HG02885 (cell line): ENCODE data around the gene SMIM24.
A peak's percentile ranks its signal among the peaks of the same experiment; 100 is the strongest.
"Not testable (repeated sequence)": the region's sequence is repeated elsewhere in the genome, so short reads cannot be mapped to it uniquely, and the experiment has no call there.

Source experiments
- ATAC-seq: cut with Tn5 transposase; IDR thresholded peaks from one replicate; pipeline ENCODE4 v1.9.1; 2021; ENCODE audit warnings: mild to moderate bottlenecking; ENCODE audit not compliant: unreplicated experiment, poor library complexity

Gene SMIM24

DNA sequence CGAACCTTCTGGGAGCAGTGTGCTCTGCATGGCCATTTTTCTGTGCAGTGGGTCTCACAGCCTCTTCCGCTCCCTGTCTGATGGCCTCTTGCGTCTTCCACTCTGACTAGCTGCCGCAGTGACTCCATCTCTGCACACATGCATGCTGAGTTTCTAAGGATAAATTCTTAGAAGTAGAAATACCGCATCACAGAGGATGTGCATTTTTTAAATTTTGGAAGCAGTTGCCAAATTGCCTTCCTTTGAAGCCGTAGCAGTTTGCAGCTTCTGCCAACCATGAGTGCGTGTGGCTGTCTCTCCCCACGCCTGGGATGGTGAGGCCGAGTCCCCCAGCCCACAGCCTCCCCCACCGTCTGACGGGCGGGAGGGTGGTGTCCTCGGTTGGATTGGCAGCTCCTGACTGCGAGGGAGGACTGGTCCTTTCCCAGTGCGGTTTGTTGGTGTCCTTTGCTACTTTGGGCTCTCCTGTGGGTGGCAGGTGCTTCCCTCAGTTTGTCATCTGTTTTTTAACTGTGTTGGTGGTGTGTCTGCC, 35.6 kb upstream of the SMIM24 start:
- ATAC-seq: no peak

DNA sequence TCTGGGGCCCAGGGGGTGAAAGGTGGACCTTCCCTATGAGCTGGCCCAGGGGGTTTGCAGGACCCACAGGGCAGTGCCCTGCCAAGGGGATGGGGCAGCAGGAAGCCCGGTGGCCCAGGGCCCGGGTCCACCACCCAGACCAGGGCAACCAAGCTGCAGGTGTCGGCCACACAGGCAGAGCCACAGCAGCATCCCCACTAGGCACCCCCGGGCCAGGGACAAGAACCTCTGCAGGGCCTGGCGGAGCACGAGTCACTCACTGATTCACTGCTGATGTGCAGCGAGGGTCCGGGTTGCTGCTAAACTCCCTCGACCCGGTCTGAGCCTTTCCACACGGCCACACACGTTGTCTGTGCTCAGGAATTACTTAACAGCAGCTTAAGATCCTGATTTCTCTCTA, 34.6 kb upstream of the SMIM24 start:
- no peak for ATAC-seq

DNA sequence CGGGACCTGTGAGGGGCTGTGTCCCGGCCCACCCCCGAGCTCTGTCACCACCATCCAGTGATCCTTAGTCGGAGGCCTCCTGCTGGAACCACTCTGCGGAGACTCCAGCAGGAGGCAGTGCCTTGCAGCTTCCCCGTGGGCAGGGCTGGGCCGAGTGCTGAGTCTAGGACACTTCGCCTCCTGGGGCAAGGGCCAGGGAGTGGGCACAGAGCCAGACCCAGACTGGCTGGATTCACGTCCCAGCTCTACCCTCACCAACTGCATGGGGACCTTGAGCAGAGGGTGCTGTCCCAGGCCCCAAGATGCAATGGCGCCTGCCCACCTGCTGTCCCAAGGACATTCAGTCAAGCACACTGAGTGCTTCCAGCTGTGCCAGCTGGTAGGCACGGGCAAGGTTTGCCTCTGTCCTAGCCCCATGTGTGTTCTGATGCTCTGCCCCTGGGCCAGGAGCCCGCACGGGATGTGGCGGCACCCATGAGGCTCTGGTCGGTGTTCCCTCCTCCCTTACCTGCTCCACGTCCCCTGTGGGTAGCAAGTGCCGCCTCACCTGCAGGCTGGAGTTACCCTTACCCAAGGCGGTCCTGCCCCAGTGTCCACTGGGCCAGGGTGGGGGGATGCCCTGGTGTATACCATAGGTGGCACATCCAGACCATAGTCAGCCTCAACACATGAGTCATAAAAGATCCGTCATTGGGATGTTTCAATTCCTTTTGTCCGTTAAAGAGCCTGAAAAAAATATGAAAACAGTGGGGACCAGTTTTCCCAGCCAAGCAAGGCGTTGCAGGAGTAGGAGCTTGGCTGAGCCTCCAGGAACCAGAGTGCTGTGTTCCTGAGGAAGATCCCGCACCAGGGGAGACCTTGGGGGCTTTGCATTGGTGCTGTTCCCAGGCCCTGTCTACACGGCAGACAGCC, 33.2 kb upstream of the SMIM24 start:
- ATAC-seq: no peak

DNA sequence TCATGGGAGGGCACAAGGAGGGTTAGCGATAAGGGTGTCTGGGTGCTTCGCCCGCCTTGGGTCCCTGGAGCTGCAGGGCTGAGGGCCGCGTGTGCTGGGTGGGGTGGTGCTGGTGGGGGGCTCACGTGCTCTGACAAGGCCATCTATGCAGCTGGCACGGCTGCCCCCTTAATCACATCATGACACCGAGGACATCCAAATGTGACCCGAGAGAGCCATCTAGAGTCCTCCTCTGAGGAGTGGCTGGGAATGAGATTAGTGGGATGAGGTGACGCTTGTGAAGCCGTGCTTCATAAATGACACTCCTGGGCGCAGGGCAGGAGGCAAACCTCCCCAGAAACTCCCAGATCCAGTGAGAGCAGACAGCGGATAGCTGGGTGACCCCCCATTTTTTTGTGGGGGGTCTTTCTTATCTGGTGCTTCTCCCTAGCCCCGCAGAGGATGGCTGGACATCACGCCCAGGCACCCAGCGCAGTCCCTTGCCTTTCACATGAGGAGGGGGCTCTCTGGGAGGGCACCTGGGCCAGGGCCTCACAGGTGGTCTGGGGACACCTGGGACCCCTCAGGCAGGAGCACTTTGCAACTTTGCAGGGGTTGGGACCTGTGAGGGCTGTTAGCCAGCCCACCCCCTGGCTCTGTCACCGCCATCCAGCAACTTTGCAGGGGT, 32.4 kb upstream of the SMIM24 start:
- ATAC-seq: no peak

DNA sequence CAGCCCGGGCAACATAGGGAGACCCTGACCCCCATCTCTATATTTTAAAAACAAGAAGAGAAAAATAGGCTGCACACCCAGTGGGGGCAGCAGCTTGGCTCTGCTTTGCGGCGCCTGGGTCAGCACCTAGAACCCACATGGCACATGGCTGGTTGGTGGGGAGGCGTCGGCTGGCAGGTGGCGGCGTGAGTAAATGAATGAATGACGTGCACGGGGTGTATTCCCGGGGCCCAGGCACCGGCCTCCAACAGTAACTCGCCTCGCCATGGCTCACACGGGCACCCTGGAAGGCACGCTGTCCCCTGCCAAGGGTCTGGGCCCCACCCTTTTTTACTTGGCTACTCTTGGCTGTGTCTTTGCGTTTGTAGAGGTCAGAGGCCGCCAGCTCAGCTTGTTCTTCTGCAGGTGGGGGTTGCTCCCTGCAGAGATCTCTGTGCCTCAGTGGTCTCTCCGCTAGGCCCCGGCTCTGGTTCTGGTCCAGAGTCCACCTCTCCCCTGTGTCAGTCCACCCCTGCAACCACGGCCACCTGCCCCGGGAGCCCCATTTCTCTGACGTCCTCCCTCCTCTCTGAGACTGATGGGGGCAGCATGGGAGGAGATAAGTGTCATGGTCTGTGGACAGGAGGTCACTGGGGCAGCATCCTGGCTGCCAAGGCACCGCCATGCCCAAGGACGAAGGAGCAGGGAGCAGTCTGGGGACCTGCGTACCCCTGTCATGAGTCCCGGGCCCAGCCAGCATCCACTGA, 31.4 kb upstream of the SMIM24 start:
- no peak for ATAC-seq

DNA sequence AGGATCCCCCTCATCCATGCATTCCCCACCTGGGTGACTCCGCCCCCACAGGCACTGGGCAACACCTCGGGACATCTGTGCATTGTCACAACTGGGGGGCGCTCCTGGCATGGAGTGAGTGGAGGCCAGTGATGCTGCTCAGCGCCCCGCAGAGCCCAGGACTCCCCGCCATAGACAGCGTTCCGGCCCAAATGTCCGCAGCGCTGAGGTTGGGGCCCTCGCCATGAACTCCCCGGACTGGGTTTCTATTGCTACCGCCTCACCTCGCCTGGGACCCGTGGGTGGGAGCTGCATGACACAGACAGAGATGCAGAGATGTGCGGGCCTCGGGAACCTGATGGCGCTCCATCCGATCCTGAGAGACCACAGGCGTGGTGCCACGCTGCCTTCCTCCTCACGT, 30.4 kb upstream of the SMIM24 start:
- no peak for ATAC-seq

DNA sequence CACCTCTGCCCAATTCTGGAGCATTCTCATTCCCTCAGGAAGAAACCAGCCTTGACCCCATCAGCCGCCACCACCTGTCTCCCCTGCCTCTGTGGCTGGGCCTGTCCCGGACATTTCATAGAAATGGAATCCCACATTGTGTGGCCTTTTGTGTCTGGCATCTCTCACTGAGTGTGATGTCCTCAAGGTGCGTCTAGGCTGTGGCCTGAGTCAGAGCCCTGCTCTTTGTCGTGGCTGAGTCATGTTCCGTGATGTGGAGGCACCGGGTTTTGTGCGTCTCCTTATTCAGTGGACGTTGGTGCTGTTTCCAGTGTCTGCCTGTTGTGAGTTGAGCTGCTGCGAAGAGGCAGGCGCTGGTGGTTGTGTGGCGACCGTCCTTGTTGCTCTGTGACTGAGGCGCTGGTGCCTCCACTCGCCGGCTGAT, 29.3 kb upstream of the SMIM24 start:
- ATAC-seq: no peak

DNA sequence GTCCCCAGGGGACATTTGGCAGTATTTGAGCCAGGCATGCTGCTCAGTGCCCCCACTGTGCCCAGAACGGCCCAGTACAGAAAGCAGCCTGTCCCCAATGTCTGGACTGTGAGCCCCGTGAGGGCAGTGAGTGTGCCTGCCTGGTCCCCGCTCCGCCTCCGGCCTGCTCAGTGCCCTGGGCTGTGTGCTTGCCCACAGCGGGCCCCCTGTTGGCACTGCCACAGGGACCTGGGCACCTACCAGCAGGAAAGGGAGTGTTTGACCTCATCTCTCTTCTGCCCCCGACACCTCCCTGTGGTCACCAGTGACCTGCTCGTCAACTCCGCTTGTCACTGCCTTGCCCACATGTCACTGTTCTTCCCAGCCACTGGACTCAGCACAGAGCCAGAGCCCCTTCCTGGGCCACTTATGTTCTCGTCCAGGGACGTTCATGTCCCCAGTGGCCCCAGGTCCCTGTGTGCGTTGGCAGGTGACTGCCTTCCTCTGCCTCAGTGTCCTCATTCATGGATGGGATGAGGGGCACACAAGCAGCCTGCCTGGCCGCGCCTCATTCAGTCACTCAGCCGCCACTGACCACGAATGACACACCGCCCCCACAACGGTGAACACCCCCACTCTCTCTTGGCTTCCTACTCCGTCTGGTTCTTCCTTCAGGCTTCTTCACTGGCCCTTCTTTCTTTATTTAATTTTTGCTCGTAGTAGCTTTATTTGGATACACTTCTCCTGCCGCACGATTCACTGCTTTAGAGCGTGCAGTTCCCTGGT, 28.6 kb upstream of the SMIM24 start:
- no peak for ATAC-seq

DNA sequence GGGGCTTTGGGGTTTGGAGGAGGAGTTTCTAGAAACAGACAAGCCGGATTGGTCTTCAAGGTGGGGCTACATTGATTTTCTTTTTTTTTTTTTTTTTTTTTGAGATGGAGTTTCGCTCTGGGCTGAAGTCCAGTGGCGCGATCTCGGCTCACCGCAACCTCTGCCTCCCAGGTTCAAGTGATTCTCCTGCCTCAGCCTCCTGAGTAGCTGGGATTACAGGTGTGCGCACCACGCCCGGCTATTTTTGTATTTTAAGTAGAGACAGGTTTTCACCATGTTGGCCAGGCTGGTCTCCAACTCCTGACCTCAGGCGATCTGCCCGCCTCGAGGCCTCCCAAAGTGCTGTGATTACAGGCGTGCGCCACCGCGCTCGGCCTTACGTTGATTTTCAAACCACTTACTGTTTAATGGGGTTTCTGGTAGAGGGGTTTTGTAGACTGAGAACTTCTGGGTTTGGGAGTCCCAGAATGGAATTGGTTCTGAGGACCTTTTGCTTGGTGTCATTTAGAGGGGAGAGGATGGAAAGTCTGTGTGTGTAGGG, 27.9 kb upstream of the SMIM24 start:
- not testable (repeated sequence) for ATAC-seq

DNA sequence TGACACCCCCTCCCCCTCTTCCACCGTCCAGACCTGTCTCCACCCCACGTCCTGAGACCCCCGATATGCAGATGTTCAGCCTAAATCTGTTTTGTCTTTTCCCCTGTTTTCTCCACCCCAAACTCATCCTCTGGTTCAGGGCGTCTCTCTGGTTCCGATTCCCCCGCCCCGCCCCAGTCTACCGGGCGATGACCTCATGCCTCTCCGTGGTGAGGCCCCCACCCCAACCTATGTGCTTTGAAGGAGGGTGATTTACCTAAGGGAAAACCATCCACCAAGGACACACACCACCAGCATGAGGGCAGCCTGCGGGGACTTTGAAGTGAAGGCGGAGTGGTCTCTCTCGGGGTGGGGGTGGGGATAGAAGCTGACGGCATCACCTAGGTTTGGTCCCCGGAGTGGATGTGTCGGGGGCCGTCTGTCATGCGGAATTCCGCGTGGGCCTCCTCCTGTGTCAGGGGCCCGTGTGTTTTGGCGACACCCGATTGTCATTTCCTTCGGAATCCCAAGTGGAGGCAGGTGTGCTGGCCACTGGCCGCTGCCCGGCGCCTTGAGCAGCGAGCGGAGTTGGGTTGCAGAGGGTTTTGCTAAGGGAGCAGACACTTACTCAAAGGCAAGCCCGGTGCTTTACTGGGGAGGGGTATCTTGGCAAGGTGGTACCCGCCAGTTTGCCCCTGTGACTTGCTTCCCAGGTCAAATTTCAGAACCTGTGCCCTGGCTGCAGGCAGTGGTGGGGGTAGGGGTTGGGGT, 27.2 kb upstream of the SMIM24 start:
- no peak for ATAC-seq

DNA sequence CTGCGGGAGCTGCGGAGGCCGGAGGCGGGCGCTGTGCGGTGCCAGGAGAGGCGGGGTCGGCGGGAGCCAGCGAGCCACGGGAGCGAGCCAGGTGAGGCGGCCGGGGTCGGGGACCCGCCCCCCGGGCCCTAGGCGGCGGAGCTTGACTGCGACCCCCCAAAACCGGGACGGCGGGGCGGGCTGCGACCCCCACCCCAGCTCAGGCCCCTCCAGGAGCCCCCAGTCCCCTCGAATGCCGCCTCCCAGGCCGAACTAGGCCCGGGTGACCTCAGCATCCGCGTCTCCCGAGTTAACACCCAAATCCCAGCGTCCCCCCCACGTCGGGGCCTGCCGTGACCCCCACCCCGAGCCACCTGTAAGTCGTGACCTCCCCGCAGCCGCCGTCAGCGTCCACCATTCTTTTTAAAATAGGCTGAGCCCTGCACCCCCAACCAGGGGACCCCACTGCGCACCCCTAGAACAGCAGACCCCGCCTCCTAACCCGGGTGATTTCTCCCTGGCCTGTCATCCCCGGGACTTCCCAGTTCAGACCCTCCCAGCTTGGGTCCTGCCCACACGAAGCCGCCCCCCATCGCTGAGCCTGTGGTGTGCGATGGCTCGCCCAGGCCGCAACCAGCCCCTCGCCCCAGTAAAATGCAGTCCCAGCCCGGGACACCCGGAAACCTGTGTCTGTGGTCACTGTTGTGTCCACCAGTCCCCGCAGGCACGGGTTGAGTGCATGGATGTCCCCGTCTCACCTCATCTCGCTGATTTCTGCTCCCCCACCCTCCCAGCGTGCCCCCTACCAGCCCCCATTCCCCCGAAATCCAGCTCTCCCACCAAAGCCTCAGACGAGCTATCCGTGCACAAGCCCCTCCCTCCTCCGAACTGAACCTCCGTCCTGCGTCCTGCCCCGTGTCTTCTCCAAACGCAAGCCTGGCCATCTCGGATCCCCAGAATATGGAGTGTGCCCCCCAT, 26.3 kb upstream of the SMIM24 start:
- ATAC-seq: no peak

DNA sequence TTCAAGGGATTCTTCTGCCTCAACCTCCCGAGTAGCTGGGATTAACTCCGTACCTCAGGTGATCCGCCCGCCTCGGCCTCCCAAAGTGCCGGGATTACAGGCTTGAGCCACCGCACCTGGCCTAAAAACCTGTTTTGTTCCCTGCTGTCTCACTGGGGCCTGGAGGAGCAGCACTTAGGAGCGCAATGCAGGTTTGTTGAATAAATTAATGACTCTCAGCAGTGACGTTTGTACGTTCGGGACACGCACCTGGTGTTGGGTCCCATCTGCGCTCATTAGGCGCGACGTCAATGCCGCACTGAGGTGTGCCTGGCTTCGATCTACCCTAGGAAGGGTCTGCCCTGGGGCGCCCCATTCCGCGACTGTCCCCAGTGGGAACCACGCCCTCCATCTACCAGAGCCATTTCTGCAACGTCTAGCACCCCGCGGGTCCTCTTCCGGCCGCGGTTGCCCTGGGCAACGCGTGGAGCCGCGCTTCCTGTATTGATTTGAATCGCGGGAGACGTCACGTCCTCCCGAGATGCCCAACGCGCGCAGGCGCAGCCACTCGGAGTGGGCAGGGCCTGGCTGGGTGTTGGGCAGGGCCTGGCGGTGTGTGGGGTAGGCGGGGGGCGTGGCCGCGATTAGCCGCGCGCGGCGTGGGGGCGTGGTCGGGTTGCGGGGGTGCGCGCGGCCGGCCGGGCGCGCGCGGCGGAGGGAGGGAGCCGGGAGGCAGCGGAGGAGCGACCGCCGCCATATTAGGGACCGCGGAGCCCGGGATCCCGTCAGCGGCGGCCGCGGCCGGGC, 25.5 kb upstream of the SMIM24 start, which contains the start of gene FZR1:
TSS of gene FZR1 (plus strand) at position 714 of the 786 bp plus-strand sequence. CDS start 16,679 bp downstream, outside the sequence.
- ATAC-seq: peak; percentile 90

DNA sequence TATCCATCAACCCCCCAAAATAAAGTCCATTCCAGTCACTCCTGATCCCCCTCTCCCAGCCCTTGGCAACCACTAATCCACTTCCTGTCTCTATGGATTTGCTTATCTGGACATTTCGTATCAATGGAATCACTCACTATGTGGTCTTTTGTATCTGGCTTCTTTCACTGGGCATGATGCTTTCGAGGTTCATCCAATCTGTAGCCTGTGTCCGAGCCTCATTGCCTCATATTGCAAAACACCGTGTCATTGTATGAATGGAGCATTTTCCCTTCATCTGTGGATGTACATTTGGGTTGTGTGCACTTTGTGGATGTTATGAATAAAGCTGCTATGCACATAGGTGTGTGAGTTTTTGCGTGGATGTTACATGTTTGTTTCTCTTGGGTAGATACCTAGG, 24.4 kb upstream of the SMIM24 start:
- no peak for ATAC-seq

DNA sequence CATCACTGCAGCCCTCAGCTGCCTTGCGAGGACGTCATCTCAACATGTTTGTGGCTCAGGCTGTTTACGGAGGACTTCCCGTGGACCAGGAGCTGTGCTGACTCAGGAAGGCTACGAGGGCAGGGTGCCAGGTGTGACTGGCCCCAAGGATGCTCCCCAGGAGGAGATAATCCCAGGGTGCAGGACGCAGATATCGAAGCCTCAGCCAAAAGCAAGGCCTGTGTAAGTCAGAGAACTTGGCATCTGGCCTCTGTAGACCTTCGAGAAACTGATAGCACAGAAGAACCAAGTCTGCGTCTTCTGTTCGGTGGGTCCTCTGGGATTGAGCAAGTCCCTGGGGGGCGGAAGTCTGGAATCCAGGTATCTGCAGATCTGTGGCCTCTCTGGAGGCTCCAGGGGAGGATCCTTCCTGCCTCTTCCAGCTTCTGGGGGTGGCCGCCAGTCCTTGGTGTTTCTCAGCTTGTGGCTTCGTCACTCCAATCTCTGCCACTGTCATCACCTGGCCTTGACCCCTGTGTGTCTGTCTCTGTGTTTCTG, 22.8 kb upstream of the SMIM24 start:
- ATAC-seq: no peak

DNA sequence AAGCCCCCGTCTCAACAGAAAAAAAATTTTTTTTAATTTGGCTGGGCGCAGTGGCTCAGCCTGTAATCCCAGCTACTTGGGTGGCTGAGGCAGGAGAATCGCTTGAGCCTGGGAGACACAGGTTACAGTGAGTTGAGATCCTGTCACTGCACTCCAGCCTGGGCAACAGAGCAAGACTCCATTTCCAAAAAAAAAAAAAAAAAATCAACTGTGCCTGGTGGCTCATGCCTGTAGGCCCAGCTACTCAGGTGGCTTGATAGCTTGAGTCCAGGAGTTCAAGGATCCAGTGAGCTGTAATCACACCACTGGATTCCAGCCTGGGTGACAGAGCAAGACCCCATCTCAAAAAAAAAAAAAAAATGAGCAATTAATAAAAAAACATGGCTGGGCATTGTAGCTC, 21.5 kb upstream of the SMIM24 start:
- no peak for ATAC-seq

DNA sequence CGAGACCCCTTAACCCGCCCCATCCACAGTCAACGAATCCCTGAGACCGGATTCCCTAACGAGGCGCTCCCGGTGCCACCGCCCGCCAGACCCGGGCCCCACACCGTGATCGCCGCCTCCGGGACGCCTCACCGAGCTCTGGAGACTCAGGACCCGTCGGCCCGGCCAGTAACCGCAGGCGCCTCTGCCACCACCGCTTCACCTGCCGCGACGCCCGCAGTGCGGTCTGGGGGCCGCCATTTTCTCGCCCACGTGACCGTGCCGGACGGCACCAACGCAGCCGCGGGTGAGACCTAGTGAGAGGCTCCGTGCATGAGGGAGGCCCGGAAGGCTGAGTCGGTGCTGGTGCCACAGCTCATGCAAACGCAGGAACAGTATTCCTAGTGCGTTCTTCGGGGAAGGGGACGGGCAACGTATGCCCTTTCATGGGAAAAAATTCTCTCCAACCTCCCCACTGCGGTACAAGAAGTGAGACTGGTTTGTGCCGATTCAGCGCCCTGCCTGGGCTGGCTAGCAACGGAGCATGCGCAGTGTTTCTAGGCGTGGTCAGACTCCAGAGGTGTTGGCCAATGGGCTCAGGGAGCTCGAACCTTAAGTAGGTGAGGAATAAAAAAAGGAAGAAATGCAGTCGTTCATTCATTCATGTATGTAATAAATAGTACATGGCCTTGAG, 20.2 kb upstream of the SMIM24 start, which contains the start of gene DOHH:
TSS of gene DOHH (minus strand) at position 246 of the 673 bp plus-strand sequence. CDS start 3,860 bp downstream, outside the sequence.
- ATAC-seq: peak; percentile 84
